HG03066 (cell line): ENCODE results near the gene PPP1R3F.
"Not testable (repeated sequence)": the region's sequence is repeated elsewhere in the genome, so short reads cannot be mapped to it uniquely, and the experiment has no call there.

Source experiments
- ATAC-seq: cut with Tn5 transposase; IDR thresholded peaks from one replicate; pipeline ENCODE4 v1.9.1; 2021; ENCODE audit warnings: low read depth; ENCODE audit not compliant: unreplicated experiment

Gene PPP1R3F

GRCh38 chrX:49309401-49309981 lies 39.9 kb downstream of the PPP1R3F start:
- no peak for ATAC-seq

GRCh38 chrX:49310371-49310770 lies 40.8 kb downstream of the PPP1R3F start:
- ATAC-seq, result no peak

GRCh38 chrX:49312176-49312575 lies 42.6 kb downstream of the PPP1R3F start:
- ATAC-seq, result no peak

- ATAC-seq, result no peak
These were observed 46.5 kb downstream of the PPP1R3F start for GRCh38 chrX:49316085-49316484.

- ATAC-seq, result not testable (repeated sequence)
These were observed 52.1 kb downstream of the PPP1R3F start, which contains the start of gene GAGE12J for GRCh38 chrX:49321737-49322136. Gene GAGE12J, plus strand, starts transcription at chrX:49322037. Its CDS starts 1,157 bp downstream, at chrX:49323194.

- ATAC-seq, result not testable (repeated sequence)
These were observed 52.7 kb downstream of the PPP1R3F start for GRCh38 chrX:49322266-49322665.

- not testable (repeated sequence) for ATAC-seq
These were observed 54.1 kb downstream of the PPP1R3F start for GRCh38 chrX:49323735-49324134.

GRCh38 chrX:49330421-49330820 lies 60.8 kb downstream of the PPP1R3F start:
- not testable (repeated sequence) for ATAC-seq

- ATAC-seq, result not testable (repeated sequence)
These were observed 61.7 kb downstream of the PPP1R3F start, which contains the start of gene GAGE13 for GRCh38 chrX:49331282-49331681. Gene GAGE13, plus strand, starts transcription at chrX:49331582. Its CDS starts 1,156 bp downstream, at chrX:49332738.

- ATAC-seq, result not testable (repeated sequence)
These were observed 62.2 kb downstream of the PPP1R3F start for GRCh38 chrX:49331841-49332240.
